Dermis blood vessel endothelial cell (primary cell): ENCODE data around the gene FJX1. TPM values are rescaled to one million over a fixed set of nuclear protein-coding genes. Genes with fewer than 3 reads are reported as not detected.

Source experiments
- DNase-seq: peaks from one replicate; pipeline ENCODE4 v3.0.0; 2010
- total RNA-seq: library from RNA; depleted of rRNA; stranded (reverse); fragments of >200 nt; gene quantifications from 2 replicates; pipeline ENCODE4 v1.2.3, GENCODE V29; 2014

The FJX1 gene
- total RNA-seq, 1 donor from 2014 or later, result 52.1 TPM

- DNase-seq, result no peak
Measured at GRCh38 chr11:35606206-35606605, 12.1 kb upstream of the FJX1 start.

- no peak for DNase-seq
Measured at GRCh38 chr11:35608502-35608901, 9.8 kb upstream of the FJX1 start.

GRCh38 chr11:35609656-35610055 lies 8.6 kb upstream of the FJX1 start:
- no peak for DNase-seq

- DNase-seq, result no peak
Measured at GRCh38 chr11:35610631-35611030, 7.6 kb upstream of the FJX1 start.

GRCh38 chr11:35611741-35612140 lies 6.5 kb upstream of the FJX1 start:
- no peak for DNase-seq

GRCh38 chr11:35614939-35615569 lies 3.2 kb upstream of the FJX1 start:
- DNase-seq, result no peak

GRCh38 chr11:35615921-35616900 lies 2.0 kb upstream of the FJX1 start:
- DNase-seq, result peak; percentile 78

GRCh38 chr11:35617316-35617686 lies 959 bp upstream of the FJX1 start:
- DNase-seq, result no peak

GRCh38 chr11:35618497-35619115 lies 346 bp downstream of the FJX1 start:
- DNase-seq, result peak; percentile 67

- peak; percentile 70 for DNase-seq
Measured at GRCh38 chr11:35619116-35619854, 1.0 kb downstream of the FJX1 start.

GRCh38 chr11:35619855-35620640 lies 1.8 kb downstream of the FJX1 start:
- DNase-seq, result peak; percentile 69

GRCh38 chr11:35620795-35621194 lies 2.5 kb downstream of the FJX1 start:
- DNase-seq, result no peak

- peak; percentile 28 for DNase-seq
Measured at GRCh38 chr11:35621620-35622019, 3.4 kb downstream of the FJX1 start.

- peak; percentile 80 for DNase-seq
Measured at GRCh38 chr11:35622070-35622469, 3.8 kb downstream of the FJX1 start.

- peak; percentile 90 for DNase-seq
Measured at GRCh38 chr11:35623621-35624168, 5.4 kb downstream of the FJX1 start.

- no peak for DNase-seq
Measured at GRCh38 chr11:35624316-35624715, 6.1 kb downstream of the FJX1 start.

- no peak for DNase-seq
Measured at GRCh38 chr11:35624781-35625180, 6.5 kb downstream of the FJX1 start.

GRCh38 chr11:35626501-35626900 lies 8.2 kb downstream of the FJX1 start:
- no peak for DNase-seq

GRCh38 chr11:35629511-35629910 lies 11.3 kb downstream of the FJX1 start:
- peak; percentile 34 for DNase-seq

GRCh38 chr11:35629914-35630313 lies 11.7 kb downstream of the FJX1 start:
- peak; percentile 98 for DNase-seq

GRCh38 chr11:35631891-35632290 lies 13.6 kb downstream of the FJX1 start:
- DNase-seq, result no peak

- DNase-seq, result peak; percentile 34
Measured at GRCh38 chr11:35632301-35632700, 14.0 kb downstream of the FJX1 start.
